Activated B cell treated with CpG ODN at 0.5 μM for 24 hours (primary cell): ENCODE data around the gene INTU. TPM values are rescaled to one million over a fixed set of nuclear protein-coding genes. Genes with fewer than 3 reads are reported as not detected.

Experiments
- ATAC-seq: fragments of 200-7000 bp; cut with Tn5 transposase; one replicate; pipeline ENCODE4 v1.10.0; 2021; ENCODE audit warnings: low read depth, mild to moderate bottlenecking, moderate library complexity
- CTCF ChIA-PET: fragments of 350-600 bp; sonication (Branson Sonifier 250); formaldehyde crosslinking; loops from one replicate; lab custom pipeline; 2021; ENCODE audit warnings: antibody characterized with exemption; lab: Charles Lee
- POLR2A ChIA-PET: fragments of 350-600 bp; sonication (Branson Sonifier 250); formaldehyde crosslinking; loops from one replicate; lab custom pipeline; 2021; ENCODE audit warnings: antibody characterized with exemption; lab: Charles Lee
- DNase-seq: peaks from one replicate; pipeline ENCODE4 v3.0.0; 2022
- H3K27ac Mint-ChIP-seq: one replicate; pipeline ENCODE4 v1.8.0; 2020; ENCODE audit warnings: mixed read lengths
- H3K27me3 Mint-ChIP-seq: one replicate; pipeline ENCODE4 v1.8.0; 2021; ENCODE audit warnings: mixed read lengths
- H3K36me3 Mint-ChIP-seq: one replicate; pipeline ENCODE4 v1.8.0; 2021; ENCODE audit warnings: low read depth, mixed read lengths
- H3K4me1 Mint-ChIP-seq: one replicate; pipeline ENCODE4 v1.8.0; 2021; ENCODE audit warnings: mixed read lengths
- H3K4me3 Mint-ChIP-seq: one replicate; pipeline ENCODE4 v1.8.0; 2020; ENCODE audit warnings: mild to moderate bottlenecking, mixed read lengths
- H3K9me3 Mint-ChIP-seq: one replicate; pipeline ENCODE4 v1.8.0; 2020; ENCODE audit warnings: mixed read lengths
- intact Hi-C: fragments of 100-400 bp; cut with micrococcal nuclease; formaldehyde crosslinking; loops from one replicate; pipeline ENCODE4 v1.15.1; 2024
- total RNA-seq: library from RNA; stranded (reverse); gene quantifications from 2 replicates; pipeline ENCODE4 v1.2.3, GENCODE V29; 2022
- TF ChIP-seq, protein P1 (sequence below): fragments of 200-600 bp; IDR thresholded peaks from one replicate; pipeline ENCODE4 v1.8.0; 2022; ENCODE audit warnings: antibody characterized with exemption, mild to moderate bottlenecking

INTU gene
- total RNA-seq, 1 donor from 2014 or later, result 0.02 TPM

DNA sequence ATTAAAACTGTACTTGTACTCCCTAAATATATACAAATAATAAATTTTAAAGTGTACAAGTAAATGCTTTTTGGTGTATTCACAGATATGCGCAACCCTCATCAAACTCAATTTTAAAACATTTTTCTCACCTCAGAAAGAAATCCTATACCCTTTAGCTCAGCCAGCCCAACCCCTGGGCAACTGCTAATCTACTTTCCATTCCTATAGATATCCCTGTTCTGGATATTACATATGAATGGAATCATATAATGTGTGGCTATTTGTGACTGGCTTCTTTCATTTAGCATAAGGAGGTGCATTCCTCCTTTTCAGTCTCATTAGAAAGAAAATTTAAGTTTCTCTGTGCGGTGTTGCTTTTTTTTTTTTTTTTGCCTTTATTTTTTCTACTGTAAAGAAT lies 39.4 kb downstream of the INTU start:
- TF ChIP-seq, protein P1, sequence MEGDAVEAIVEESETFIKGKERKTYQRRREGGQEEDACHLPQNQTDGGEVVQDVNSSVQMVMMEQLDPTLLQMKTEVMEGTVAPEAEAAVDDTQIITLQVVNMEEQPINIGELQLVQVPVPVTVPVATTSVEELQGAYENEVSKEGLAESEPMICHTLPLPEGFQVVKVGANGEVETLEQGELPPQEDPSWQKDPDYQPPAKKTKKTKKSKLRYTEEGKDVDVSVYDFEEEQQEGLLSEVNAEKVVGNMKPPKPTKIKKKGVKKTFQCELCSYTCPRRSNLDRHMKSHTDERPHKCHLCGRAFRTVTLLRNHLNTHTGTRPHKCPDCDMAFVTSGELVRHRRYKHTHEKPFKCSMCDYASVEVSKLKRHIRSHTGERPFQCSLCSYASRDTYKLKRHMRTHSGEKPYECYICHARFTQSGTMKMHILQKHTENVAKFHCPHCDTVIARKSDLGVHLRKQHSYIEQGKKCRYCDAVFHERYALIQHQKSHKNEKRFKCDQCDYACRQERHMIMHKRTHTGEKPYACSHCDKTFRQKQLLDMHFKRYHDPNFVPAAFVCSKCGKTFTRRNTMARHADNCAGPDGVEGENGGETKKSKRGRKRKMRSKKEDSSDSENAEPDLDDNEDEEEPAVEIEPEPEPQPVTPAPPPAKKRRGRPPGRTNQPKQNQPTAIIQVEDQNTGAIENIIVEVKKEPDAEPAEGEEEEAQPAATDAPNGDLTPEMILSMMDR, result no peak
- ChIA-PET POLR2A (no interaction called here), CTCF (no interaction called here)
- ATAC-seq (no peak), DNase-seq (no peak)
- Mint-ChIP-seq H3K4me1 (no peaks in the 10 kb centered on the region), H3K36me3 (no peaks in the 10 kb centered on the region), H3K27me3 (no peaks in the 10 kb centered on the region), H3K9me3 (no peaks in the 10 kb centered on the region), H3K27ac (no peak overlapping the region), H3K4me3 (no peak overlapping the region)
- intact Hi-C loops, result no loop called here

DNA sequence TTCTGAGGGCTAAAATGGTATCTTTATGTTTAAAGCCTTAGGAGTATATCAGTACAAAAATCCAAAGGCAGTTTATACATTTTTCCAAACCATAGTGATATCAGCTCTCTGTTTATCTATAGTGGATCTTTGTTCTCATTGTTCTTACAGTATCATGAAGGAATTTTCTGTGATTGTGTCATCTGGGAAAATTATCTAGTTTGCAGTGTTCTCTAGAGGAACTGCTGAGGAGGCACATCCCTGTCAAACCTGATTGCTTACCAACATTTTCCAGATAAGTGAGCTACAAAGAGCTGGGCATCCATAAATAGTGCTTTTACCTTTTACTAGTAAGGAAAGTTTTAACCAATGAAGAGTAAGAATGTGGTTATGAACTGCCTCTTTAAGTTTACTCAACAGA lies 52.5 kb downstream of the INTU start:
- DNase-seq (no peak), ATAC-seq (no peak)
- Mint-ChIP-seq H3K36me3 (no peaks in the 10 kb centered on the region), H3K9me3 (no peaks in the 10 kb centered on the region), H3K27ac (no peak overlapping the region), H3K27me3 (no peaks in the 10 kb centered on the region), H3K4me1 (no peaks in the 10 kb centered on the region), H3K4me3 (no peak overlapping the region)
- TF ChIP-seq, protein P1, result no peak
- POLR2A ChIA-PET, result no interaction called here
- intact Hi-C loops, result no loop called here
- CTCF ChIA-PET, result no interaction called here

DNA sequence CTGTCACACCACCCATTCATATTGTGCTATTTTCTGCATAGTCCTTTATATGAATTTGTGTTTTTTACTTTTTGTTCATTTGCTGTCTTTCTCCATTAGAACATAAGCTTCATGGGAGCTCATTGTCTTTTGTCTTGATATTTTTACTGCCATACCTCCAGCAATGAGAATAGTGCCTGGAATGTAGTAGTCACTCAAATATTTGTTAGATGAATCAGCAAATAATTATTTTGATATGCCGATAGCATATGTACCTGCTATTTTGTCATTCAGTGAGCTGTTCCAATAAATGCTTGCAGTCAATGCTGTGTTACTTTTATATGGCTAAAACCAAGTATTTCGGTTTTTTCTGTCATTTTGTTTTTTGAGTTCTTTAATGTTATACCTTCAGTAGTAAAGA lies 53.9 kb downstream of the INTU start:
- CTCF ChIA-PET, result no interaction called here
- Mint-ChIP-seq H3K9me3 (no peaks in the 10 kb centered on the region), H3K27ac (no peak overlapping the region), H3K36me3 (no peaks in the 10 kb centered on the region), H3K4me3 (no peak overlapping the region), H3K4me1 (no peaks in the 10 kb centered on the region), H3K27me3 (no peaks in the 10 kb centered on the region)
- TF ChIP-seq, protein P1, result no peak
- ATAC-seq (no peak), DNase-seq (no peak)
- POLR2A ChIA-PET, result no interaction called here
- intact Hi-C loops, result no loop called here

DNA sequence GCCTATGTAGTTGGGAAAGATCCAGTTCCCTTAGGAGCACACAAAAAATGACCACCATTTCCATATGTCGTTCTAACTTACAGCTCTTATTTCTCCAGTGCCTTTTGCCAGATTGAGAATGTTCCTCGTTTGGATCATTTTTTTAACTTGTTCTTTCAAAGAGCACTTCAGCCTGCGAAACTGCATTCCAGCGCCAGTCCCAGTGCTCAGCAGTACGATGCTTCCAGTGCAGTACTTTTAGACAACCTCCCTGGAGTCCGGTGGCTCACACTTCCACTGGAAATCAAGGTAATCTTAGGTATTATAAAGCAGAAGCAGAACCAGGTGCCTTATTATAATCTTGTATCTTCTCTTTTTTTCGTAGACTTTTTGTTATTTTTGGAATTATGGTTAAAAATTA lies 54.8 kb downstream of the INTU start:
- ChIA-PET POLR2A (no interaction called here), CTCF (no interaction called here)
- intact Hi-C loops, result no loop called here
- Mint-ChIP-seq H3K27me3 (no peaks in the 10 kb centered on the region), H3K4me3 (no peak overlapping the region), H3K4me1 (no peaks in the 10 kb centered on the region), H3K9me3 (no peaks in the 10 kb centered on the region), H3K27ac (no peak overlapping the region), H3K36me3 (no peaks in the 10 kb centered on the region)
- TF ChIP-seq, protein P1, result no peak
- DNase-seq (no peak), ATAC-seq (no peak)

DNA sequence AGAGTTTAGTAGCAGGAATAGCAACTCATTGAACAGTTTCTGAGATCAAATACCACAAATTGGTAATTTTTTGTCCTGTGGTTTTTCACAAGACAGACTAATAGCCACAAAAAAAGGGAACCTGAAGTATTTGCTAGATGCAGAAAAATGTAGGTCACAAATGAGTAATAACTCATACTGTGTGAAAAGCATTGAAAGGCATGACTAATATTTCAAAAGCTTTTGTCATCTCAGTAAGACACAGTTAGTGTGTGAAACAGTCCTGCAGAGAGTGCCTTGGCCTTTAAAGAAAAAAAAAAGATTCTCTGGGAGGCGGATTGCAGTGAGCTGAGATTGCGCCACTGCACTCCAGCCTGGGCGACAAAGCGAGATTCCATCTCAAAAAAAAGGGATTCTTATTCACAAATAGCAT lies 66.0 kb downstream of the INTU start:
- DNase-seq (no peak), ATAC-seq (no peak)
- Mint-ChIP-seq H3K36me3 (no peaks in the 10 kb centered on the region), H3K4me3 (no peak overlapping the region), H3K27me3 (peaks cover 2% of the 10 kb centered on the region), H3K4me1 (no peaks in the 10 kb centered on the region), H3K9me3 (peaks cover 6% of the 10 kb centered on the region), H3K27ac (no peak overlapping the region)
- POLR2A ChIA-PET, result no interaction called here
- intact Hi-C loops, result no loop called here
- TF ChIP-seq, protein P1, result no peak
- CTCF ChIA-PET, result no interaction called here
